Activated CD8-positive, alpha-beta memory T cell treated with anti-CD3 and anti-CD28 coated beads, Interleukin-2, amount 50 U/mL, for 4 hours (primary cell): ENCODE measurements around the gene TLCD2.
"Not testable (repeated sequence)": the region's sequence is repeated elsewhere in the genome, so short reads cannot be mapped to it uniquely, and the experiment has no call there.

Source experiments
- DNase-seq: peaks from one replicate; pipeline ENCODE4 v3.0.0-alpha.2; 2020

The TLCD2 gene

DNA sequence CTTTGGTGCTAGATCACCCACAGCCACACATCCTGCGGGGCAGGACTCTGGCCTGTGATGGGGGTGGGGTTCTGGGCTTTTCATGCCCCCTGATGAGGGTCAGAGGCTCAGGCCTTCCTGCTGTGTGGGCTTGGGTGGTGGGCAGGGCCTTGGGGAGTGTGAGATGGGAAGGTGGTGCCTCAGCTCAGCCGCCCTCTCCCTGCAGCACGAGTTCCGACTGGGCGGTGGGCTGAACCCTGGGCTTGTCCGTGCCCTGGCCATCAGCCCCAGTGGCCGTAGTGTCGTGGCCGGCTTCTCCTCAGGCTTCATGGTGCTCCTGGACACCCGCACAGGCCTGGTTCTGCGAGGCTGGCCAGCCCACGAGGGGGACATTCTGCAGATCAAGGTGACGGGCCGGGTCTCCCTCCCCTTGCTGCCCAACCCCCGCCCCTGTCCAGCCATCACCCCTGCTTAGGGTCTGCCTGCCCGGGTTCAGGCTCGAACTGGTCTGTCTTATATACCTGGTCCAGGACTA lies 25.7 kb upstream of the TLCD2 start:
- DNase-seq, result no peak

- DNase-seq, result no peak
These were observed 25.2 kb upstream of the TLCD2 start for GRCh38 chr17:1735418-1735817.

DNA sequence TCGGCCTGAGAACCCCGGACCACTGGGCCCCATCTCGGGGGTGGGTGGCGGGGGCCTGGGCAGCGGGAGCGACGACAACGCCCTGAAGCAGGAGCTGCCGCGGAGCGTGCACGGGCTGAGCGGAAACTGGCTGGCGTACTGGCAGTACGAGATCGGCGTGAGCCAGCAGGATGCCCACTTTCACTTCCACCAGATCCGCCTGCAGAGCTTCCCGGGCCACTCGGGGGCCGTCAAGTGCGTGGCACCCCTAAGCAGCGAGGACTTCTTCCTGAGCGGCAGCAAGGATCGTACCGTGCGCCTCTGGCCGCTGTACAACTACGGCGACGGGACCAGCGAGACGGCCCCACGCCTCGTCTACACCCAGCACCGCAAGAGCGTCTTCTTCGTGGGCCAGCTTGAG lies 23.6 kb upstream of the TLCD2 start:
- DNase-seq, result no peak

GRCh38 chr17:1732833-1733321 lies 22.7 kb upstream of the TLCD2 start:
- no peak for DNase-seq

- no peak for DNase-seq
These were observed 22.2 kb upstream of the TLCD2 start for GRCh38 chr17:1732241-1732832.

- no peak for DNase-seq
These were observed 21.0 kb upstream of the TLCD2 start for GRCh38 chr17:1731194-1731506.

DNA sequence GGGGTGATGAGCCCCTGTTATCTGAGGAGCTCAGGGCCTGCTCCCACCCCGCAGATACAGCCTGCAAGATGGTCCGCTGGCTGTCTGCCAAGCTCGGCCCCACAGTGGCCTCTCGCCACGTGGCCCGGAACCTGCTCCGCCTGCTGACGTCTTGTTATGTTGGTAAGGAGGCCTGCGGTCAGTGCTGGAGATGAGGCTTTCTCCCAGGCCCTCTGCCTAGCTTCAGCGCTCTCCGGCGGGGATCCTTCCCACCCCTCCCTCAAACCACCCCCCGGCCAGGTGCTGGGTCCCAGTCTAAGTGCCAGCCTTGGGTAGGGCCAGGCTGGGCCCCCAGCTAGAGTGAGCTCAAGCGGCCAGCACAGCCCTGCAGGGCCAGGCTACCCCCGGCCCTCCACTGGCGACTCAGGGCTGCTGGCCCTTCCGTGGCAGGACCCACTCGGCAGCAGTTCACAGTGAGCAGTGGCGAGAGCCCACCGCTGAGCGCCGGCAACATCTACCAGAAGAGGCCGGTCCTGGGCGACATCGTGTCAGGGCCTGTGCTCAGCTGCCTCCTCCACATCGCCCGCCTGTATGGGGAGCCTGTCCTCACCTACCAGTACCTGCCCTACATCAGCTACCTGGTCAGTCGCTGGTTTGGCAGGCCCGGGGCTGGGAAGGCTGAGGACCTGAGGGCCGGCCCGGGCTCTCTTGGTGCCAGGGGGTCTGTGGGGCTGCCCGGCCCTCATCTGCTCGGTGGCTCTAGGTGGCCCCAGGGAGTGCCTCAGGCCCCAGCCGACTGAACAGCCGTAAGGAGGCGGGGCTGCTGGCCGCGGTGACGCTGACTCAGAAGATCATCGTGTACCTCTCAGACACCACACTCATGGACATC lies 20.4 kb upstream of the TLCD2 start:
- no peak for DNase-seq

- DNase-seq, result no peak
These were observed 19.8 kb upstream of the TLCD2 start for GRCh38 chr17:1729966-1730325.

DNA sequence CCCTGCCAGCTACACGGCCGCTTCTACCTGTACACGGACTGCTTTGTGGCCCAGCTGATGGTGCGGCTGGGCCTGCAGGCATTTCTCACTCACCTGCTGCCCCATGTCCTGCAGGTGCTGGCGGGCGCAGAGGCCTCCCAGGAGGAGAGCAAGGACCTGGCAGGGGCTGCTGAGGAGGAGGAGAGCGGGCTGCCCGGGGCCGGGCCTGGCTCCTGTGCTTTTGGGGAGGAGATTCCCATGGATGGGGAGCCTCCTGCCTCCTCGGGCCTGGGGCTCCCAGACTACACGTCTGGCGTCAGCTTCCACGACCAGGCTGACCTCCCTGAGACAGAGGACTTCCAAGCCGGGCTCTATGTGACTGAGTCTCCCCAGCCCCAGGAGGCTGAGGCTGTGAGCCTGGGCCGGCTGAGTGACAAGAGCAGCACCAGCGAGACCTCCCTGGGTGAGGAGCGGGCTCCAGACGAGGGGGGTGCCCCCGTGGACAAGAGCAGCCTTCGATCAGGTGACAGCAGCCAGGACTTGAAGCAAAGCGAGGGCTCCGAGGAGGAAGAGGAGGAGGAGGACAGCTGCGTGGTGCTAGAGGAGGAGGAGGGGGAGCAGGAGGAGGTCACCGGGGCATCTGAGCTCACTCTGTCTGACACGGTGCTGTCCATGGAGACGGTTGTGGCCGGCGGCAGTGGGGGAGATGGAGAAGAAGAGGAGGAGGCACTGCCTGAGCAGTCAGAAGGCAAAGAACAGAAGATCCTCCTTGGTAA lies 17.9 kb upstream of the TLCD2 start:
- no peak for DNase-seq

GRCh38 chr17:1727258-1727789 lies 17.1 kb upstream of the TLCD2 start:
- DNase-seq, result no peak

DNA sequence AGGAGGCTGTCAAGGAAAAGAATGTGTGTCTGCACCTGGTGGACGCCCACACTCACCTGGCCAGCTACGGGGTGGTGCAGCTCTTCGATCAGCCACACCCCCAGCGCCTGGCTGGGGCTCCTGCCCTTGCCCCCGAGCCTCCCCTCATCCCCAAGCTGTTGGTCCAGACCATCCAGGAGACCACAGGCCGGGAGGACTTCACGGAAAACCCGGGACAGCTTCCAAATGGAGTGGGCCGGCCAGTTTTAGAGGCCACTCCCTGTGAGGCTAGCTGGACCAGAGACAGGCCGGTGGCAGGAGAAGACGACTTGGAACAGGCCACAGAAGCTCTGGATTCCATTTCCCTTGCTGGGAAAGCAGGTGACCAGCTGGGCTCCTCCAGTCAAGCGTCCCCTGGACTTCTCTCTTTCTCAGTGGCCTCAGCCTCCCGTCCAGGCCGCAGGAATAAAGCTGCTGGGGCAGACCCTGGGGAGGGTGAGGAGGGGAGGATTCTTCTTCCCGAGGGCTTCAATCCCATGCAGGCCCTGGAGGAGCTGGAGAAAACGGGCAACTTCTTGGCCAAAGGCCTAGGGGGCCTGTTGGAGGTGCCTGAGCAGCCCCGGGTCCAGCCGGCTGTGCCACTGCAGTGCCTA lies 16.6 kb upstream of the TLCD2 start:
- DNase-seq, result no peak

DNA sequence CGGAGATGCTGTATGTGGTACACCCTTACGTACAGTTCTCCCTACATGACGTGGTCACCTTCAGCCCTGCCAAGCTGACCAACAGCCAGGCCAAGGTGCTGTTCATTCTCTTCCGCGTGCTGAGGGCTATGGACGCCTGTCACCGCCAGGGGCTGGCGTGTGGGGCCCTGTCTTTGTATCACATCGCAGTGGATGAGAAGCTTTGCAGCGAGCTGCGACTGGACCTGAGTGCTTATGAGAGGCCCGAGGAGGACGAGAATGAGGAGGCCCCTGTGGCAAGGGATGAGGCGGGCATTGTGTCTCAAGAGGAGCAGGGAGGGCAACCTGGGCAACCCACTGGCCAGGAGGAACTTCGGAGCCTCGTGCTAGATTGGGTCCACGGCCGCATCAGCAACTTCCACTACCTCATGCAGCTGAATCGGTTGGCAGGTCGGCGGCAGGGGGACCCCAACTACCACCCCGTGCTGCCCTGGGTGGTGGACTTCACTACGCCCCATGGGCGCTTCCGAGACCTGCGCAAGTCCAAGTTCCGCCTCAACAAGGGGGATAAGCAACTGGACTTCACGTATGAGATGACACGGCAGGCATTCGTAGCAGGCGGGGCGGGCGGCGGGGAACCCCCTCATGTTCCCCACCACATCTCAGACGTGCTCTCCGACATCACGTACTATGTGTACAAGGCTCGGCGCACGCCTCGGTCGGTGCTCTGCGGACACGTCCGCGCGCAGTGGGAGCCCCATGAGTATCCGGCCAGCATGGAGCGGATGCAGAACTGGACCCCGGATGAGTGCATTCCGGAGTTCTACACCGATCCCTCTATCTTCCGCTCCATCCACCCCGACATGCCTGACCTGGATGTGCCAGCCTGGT lies 15.7 kb upstream of the TLCD2 start:
- DNase-seq, result no peak

GRCh38 chr17:1724869-1725641 lies 14.9 kb upstream of the TLCD2 start:
- DNase-seq, result no peak

DNA sequence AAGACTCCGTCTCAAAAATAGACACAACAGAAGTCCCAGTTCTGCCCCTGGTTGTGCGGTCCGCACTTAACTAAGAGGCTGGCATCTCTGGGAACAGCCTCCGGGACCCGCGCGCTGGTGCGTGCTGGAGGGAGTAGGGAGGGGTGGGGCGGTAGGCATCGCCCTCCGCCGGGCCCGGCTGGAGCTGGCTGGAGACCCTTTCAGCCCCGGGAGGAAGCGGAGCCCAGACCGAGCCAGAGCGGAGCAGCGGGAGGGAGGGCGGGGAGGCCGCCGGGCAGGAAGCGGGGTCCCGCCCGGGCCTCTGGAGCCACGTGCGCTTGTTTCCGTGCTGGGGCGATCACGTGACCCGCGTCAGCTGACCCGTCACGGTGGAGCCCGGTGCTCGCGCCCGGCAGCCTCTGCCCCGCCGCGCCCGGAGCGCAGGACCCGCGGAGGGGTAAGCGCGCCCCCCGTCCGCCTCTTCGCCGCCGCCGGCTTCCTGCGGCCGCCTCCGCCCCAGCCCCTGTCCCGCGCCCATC lies 14.2 kb upstream of the TLCD2 start, which contains the start of gene WDR81:
TSS of gene WDR81 (plus strand) at position 354 of the 518 bp plus-strand sequence. CDS start 256 bp downstream, outside the sequence.
- DNase-seq, result peak; percentile 88

- DNase-seq, result not testable (repeated sequence)
These were observed 11.8 kb upstream of the TLCD2 start for GRCh38 chr17:1722022-1722421.

DNA sequence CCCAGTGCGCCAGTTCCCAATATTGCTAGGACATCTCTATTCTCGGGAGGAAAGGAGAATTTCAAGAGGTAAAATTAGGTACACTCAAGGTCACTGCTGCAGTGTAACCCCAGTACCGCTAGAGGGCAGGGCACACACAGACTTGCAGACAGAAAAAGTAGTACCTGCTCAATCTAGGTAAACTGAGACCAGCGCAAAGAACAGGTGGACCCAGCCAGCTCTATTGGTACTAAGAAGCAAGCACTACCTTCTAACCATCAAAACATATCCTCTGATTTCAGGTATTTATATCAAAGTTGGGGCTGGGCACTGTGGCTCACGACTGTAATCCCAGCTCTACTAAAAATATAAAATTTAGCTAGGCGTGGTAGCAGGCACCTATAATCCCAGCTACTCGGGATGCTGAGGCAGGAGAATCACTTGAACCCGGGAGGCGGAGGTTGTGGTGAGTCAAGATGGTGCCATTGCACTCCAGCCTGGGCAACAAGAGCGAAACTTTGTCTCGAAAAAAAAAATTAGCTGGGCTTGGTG lies 10.7 kb upstream of the TLCD2 start:
- peak; percentile 74 for DNase-seq

GRCh38 chr17:1718362-1719165 lies 8.4 kb upstream of the TLCD2 start:
- no peak for DNase-seq

DNA sequence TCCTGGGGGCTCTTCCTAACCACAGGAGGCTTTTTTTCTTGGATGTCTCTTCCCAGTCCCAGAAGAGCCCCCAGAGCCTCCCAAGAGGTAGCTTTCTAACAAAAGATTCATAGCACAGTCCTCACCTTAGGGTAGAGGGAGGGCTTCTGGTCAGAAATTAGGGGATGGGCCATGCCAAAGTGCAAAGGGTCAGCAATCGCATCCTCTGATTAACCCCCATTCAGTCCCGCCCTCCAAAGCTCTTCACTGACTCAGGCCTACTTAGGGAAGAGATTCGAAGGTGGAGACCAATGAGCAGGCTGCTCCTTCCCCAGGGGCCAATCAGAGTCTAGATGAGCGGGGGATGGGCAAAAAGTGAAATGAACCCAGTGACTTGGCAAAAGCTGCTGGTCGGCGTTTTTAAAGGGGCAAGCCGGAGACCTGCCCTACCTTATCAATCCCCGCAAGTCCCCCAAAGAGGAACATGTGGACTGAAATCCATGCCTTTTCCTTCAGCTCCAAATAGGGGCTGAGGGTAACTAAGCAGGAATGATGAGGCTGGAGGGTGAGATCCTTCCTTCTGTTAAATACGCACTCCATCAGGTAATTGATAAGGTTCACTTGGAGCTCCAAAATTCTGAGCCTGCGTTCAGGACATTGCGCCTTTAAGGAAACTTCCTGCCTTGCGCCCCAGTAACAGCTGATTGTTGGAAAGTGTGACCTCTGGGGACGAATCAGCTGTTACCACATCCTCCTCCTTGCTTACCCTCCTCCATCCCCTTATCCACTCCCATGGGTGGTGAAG lies 6.9 kb upstream of the TLCD2 start:
- DNase-seq, result peak; percentile 74
